CD4-positive, alpha-beta T cell treated with Interleukin-17A for 1 hour (primary cell): ENCODE results near the gene IL11.

Experiments used
- DNase-seq: peaks from one replicate; pipeline ENCODE4 v3.0.0-alpha.2; 2020

IL11 gene

DNA sequence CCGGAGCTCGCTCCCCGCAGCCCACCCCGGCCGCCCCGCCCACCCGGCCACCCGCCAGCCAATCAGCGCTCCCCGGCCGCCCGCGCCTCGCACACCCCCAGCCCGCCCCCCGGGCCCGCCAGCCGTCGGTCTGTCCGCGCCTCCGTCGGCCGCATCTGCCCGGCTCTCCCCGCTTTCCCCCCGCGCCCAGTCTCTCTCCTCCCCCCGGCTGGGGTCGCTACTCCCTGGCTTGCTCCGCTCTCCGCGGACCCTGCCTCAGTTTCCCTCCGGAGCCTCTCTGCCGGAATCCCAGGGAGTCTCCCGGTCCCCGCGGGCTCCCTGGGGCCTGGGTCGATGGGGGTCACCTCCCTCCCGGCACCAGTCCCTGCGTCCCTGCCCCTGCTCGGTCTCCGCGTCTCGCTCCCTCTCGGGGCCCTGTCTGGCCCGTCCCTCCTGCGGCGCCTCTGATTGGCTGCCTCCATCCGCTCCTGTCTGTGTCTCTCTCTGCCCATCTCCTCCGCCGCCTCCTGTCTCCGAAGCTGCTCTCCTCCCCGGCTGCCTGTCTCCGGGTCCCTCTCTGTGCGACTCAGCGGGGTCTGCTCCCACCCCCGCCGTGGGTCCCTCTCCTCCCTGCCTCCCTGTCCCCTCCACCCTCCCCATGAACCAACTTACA is 484 bp downstream of the IL11 start:
- DNase-seq, result peak; percentile 48

DNA sequence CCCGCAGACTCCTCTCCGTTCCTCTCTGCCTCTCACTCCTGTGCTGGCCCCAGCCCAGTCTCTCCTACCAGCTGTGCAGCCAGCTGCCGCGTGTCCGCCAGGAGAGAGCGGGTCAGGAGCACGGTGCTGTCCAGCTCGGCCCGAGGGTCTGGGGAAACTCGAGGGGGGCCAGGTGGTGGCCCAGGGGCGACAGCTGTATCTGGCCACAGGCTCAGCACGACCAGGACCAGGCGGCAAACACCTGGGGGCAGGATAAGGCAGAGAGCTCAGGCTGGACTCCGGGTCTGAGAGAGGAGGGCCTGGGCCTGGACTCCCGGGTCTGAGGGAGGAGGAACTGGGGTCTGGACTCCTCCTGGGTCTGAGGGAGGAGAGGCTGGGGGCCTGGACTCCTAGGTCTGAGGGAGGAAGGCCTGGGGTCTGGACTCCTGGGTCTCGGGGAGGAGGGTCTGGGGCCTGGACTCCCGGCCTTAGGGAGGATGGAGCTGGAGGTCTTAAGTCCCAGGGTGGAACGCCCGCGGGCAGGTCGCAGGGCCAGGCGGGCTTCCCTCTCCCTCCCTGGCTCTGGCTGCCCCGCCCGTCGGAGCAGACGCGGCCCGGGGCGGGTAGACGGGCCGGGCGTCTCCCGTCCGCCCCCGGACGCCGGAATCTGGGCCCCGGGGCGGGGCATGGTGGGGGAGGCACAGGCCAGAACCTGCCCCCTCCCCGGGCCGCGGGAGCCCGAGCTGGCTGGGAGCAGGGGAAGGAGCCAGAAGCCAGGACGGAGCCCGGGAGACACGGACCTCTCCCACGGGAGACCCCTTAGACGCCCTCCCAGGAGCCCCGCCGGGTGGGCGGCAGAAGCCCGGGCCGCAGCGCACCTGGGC is 1.3 kb downstream of the IL11 start:
- DNase-seq, result no peak

DNA sequence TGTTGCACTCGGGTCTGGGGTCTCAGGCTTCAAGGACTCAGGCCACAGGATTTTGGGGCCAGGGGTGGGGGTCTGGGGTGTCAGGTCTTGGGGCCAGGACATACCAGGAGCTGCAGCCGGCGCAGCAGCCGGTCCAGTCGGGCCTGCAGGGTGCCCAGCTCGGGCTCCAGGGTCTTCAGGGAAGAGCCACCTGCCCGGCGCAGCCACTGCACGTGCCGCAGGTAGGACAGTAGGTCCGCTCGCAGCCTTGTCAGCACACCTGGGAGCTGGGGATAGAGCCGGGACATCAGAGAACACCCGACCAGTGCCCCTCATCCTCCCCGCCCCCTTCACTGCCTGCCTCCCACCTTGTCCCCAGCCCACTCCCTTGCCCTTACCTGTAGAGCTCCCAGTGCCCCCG is 2.2 kb downstream of the IL11 start:
- DNase-seq, result no peak

DNA sequence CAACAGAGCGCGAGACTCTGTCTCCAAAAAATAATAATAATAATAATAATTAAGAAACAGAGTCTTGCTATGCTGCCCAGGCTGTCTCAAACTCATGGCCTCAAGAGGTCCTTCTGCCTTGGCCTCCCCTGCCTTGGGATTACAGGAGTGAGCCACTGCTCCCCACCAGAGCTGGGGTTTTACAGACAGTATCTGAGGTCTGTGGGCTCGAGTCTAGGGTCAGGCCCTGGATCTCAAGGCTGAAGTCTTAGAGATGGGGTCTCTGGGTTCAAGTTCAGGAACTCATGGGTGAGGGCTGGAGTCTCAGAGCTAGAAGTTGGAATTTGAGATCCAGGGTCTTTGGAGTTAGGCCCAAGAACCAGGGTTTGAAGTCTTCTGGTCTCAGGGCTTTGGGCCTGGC is 3.5 kb downstream of the IL11 start:
- no peak for DNase-seq

DNA sequence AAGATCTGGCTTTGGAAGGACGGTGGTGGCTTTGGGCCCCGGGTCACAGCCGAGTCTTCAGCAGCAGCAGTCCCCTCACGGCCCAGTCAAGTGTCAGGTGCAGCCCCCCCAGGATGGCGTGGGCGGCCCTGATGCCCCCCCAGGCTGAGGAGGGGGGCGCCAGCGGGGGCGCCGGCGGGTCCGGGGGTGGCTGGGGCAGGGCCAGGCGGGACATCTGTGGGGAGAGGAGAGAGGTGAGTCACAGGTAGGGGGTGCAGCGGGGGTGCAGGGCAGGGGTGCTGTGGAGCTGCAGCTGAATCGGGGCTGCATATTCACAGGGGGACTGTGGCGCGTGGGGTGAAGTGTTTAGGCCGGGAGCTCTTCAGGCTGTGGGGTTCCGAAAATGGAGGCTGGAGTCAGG is 4.3 kb downstream of the IL11 start:
- no peak for DNase-seq

DNA sequence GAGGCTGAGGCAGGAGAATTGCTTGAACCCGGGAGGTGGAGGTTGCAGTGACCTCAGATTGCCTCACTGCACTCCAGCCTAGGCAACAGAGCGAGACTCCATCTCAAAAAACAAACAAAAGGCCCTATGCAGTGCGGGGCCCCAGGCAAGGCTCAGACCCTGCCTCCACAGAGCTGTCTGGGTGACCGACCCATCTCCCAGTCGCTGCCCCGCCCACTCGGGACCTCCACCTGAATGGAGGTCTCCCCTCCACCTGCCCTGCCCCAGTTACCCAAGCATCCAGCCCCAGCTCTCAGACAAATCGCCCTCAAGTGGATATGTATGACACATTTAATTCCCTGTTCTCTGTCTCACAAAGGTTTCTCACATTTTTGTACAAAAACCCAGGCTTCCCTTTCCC is 5.0 kb downstream of the IL11 start:
- DNase-seq, result no peak

DNA sequence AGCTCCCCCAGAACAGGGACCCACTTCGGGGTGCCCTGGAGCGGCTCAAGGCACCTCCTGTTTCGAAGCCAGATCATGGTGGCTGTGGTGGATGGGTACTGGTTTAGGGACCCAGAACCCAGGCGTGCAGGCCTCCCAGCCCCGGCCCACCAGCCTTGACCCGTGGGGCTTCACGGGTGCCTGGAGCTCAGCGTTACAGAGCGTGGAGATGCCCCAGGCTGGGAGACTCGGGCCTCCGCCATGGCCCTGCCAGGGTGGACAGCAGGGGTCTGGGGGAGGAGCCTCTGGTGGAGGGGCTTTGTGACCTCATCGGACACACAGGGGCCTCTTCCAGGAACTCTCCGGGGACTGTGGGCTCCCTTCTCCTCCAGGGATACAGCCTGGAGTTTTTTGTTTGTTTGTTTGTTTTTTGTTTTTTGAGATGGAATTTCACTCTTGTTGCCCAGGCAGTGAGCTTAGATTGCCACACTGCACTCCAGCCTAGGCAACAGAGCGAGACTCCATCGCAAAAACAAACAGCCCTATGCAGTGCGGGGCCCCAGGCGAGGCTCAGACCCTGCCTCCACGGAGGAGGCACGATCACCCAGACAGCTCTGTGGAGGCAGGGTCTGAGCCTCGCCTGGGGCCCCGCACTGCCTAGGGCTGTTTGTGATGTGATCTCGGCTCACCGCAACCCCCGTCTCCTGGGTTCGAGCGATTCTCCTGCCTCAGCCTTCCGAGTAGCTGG is 7.1 kb downstream of the IL11 start, which contains the start of gene GARIN5B:
GARIN5B (minus strand) TSS at position 271 of the 727 bp plus-strand sequence; CDS start at position 77, 194 bp downstream.
- no peak for DNase-seq

DNA sequence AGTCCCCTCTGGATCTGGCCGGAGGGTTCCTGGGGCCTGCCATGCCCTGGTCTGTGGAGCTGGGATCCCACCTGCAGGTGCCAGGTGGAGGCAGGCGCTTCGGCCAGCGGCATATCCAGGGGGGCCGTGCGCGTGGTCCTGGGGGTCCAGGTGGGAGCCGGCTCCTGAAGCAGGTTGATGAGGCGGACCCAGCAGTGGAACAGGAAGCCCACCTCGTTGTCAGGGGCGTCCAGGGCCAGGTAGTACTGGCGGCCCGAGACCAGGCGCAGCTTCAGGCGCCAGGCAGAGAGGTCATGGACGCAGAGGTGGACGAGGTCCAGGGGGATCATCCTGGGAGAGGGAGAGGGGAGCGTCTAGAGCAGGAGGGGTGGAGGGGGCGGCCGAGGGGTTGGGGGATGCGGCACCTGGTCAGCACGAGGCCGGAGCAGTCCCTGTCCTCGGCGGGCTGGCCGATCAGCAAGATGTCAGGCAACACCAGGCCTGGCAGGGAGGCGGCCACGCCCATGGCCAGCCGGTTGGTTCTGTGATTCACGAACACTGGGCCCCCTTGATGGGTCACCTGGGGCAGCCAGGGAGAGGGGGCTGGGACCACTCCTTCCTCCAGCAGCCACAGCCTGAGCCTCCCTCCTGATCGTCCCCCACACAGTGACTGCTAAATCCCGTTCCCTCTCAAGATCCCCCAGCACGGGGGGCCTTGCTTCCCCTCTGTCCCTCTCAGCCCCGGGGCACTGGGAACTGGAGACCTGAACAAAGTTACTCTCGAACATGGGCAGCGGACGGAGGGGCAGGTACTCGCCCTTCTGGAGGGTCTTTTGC is 7.9 kb downstream of the IL11 start:
- DNase-seq, result no peak

DNA sequence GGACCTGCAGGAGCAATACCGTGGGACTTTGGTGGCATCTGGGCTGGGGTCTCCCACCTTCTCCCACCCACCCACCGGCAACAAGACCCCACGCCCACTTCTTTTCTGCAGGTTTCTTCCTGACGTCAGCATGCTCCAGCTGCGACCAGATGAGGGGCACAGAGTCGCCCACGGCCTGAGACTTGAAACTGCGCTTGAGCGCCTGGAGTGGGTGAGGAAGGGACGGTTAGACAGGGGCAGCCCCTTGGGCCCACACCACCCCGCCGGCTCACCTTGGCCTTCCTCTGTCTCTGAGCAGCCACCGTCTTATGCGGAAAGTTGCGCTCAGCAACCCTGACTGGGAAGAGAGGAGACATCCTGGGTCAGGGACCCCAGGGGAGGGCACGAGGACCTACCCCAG is 9.4 kb downstream of the IL11 start:
- no peak for DNase-seq

DNA sequence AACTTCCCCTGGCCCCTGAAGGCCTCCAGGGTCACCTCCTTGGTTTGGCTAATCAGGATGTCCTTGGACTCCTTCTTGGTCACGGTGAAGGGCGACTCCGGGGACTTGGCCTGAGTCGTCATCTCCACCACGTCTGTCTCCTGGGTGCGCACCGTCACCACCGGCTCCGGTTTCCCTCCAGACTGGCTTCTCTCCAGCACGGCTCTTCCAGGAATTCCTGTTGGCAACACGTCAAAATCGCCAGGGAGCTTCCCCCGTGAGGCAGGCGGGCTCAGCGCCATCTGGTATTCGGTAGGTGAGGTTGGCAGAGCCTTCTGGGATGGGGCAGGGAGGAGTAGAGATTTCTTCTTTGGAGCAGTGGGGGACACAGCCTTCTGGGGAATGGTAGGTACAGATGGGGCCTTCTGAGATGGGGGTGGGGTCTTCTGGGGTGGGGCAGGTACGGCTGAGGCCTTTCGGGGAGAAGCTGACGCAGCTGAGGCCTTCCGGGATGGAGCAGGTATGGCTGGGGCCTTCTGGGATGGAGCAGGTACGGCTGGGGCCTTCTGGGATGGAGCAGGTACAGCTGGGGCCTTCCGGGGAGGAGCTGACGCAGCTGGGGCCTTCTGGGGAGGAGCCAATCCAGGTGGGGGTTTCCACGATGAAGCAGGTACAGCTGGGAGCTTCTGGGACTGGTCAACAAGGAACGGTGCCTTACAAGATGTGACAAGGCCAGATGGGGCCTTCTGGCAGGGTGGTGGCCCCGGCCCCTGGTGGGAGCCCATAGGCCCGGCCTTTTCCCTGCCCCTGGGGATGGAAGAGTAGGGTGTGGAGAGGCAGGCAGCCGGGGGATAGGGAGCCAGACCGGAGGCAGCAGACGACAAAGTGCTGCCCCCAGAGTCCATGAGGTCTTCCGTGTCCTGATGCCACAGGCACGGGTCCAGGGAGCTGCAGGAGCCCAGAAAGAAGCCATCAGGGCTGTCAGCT is 11.0 kb downstream of the IL11 start:
- DNase-seq, result no peak

DNA sequence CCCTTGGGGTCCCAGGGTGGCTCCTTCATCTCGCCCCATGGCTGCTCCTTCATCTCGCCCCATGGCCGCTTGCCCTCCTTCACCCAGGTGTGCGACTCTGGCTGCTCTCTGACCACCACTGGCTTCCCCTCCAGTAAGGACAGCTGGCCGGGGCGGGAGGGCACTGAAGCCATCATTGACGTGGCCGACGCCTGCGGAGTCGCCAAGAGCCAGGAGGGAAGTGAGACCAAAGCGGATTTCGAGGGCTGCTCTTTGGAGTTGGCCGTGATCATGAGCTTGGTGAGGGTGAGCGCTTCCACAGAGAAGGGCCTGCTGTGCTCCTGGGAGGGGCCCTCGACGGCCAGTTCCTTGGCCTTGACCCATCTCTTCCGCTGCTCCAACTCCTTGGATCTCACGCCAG is 11.8 kb downstream of the IL11 start:
- no peak for DNase-seq

DNA sequence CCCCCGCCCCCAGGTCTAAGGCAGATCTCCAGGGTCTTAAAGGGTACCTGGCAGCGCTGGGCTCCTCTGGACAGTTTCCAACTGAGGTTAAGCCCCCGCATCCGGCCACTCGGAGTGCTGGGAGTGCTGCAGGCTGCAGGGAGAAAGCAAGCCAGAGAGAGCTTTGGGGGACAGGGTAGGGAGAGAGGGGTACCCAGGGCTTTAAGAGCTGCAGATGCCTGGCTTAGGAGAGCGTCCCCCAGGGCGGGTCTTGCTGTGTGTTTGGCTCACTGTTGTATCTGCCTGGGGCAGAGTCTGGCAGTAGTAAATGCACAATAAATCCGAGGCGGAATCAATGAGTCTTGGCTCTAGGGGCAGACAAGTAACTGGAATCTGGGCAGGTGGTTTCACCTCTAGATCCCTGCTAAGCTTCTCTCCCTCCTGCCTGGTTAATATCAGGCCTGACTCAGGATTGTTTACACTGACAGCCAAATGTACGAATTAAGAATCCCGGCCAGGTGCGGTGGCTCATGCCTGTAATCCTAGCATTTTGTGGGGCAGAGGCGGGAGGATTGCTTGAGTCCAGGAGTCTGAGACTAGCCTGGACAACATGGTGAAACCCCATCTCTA is 14.9 kb downstream of the IL11 start:
- no peak for DNase-seq

DNA sequence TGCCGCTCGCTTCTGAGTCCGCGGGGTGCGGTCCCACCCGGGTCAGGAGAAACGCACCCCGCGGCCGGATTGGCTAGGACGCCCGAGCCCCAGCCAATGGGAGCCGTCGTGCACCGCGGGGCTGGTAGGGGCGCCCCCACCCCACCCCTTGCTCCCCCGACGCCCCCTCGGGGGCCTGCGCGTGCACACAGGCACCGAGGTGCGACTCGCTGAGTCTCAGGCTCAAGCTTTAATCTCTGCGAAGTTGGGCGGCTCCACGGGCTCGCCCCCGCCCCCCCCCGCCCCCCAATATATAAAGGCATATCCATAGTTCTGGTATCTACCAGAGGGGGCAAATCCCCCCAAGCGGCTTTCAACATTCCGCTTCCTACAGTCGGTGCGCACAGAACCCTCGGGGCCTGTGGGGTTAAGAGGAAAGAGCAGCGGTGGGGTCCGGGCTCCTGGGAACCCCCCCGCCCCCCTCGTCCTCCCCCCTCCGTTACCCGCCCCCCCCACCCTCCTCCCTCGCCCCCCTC is 15.5 kb downstream of the IL11 start, which contains the start of gene COX6B2:
COX6B2 (minus strand) TSS at position 22 of the 515 bp plus-strand sequence. CDS start 198 bp downstream, outside the sequence.
- DNase-seq, result no peak

DNA sequence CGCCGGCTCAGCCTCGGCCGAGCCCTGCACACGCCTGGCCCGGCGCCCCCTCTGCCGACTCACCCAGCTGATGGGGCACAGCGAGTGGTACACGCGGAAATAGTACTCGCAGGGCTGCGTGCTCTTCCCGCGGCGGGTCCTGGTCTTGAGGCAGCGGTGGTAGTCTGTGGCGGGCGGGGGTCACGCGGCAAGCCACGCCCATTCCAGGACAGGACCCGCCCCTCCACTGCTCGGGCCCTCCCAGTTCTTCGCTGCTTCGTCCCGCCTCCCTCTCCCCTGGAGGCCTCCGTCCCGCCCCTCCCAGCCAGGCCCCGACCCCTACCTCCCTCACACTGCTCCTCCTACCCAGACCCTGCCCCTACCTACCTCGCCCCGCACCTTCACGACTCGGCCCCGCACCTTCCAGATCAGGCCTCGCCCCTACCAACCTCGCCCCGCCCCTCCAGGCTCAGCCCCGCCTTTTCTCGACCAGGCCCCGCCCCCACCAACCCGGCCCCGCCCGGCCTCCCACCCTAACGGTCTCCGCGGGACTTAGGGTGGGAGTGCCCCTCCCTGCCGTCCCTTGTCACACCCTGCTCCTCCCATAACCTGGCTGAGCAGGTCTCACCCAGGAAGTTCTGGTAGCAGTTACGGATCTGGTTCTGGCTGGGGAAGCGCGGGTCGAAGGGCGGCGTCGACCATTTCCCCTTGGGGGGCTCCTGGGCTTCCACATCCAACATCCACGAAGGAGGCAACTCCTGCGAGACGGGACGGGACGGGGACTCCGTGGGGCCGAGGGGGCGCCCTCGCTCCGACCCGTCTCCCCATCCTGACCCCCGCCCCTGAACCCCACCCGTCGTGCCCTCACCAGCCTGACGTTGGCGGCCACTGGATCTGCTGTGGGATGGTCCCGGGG is 16.2 kb downstream of the IL11 start:
- DNase-seq, result peak; percentile 77

DNA sequence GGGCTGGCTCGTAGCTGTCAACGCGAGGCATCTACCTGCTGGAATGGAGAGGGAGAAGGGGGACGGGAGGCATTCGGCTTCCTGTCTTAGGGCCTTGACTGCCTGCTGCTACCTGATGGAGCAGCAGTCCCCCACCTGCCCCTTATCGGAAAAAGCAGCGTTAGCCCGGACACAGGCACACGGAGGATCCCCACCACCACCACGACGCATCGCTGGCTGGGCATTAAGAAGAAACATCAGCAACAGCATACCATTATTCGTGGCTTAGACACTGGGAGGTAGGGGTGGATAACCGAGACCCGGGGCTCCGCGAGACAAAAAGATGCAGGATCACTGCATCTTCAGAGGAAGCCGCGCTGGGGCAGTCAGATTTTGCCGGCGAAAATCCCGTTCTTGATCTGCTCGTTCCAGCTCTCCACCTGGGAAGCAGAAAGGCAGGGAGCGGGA is 16.9 kb downstream of the IL11 start:
- no peak for DNase-seq

DNA sequence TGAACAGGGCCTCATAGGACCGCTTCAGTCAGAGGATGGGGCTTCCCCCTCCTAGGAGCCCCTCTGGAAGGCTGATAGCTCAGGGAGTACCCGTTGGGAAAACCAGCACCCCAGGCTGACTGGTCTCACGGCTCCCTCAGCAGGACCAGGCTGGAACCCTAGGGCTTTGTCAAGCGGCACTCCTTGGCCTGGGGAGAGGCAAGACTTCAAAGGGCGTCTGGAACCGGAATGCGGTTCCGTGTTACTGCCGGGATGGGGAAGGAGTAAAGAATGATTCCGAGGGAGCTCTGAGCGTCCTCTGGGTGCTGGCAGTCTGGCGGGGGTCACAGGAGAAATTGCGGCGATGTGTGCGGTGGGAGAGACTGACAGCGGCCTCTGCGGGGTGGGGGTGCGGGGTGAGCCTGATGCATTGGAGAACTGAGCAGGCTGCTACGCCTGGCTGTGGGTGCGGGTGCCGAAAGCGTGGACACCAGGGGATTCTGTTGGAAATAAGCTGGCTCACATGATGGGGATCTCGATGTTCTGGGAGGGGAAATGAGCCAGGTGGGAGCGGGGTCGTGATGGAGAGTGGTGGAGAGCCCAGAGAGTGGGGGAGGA is 17.6 kb downstream of the IL11 start:
- no peak for DNase-seq

DNA sequence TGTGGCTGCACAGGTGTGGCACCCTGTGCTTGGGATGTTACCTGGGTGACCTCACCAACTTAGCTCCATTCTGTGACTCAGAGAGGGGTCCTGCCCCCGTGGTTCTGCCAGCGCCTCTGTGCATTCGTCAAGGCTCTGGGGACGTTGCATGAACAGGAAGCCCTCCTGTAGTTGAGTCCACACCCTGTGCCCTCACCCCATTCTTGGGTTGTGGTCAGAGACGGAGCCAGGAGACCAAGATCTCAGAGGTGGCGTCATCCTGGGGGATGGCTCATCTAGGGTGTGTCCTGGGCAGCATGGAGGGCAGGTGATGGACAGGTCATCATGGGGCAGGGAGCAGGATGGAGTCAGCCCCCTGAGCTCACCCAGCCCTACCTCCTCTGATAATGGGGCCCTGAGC is 18.2 kb downstream of the IL11 start:
- no peak for DNase-seq

DNA sequence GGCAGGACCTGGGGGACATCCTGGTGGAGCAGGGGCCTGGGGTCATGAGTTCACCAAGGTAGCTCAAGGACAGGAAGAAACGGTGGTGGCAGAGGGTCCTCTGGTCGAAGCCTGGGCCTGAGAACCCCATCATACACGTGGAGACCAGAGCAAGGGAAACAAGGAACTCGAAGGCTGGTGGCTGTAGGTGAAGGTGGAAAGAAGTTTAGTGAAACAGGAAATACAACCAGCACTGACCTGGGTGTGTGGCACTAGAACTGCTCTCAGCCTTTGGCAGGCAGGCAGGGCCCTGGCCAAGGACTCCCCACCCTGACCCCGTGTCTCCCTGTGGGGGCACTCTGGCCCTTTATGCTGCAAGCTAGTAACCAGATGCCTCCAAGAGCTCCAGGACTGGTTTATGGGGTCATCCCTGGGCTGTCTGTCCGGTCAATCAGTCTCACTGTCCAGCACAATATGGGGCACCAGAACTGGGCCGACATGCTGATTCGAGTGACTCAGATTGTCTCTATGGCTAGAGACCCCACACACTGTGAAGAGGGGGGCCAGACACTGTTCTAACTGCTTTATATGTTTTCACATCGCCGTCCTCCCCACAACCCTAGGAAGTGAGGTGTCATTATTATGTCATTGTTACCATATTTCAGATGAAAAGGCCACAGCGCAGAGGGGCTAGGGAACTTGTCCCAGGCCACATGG is 19.5 kb downstream of the IL11 start:
- DNase-seq, result no peak
